Prostate gland (tissue), 2 donors: Measurements from ENCODE around the gene SCLY.

ENCODE experiments used
- CTCF ChIP-seq, 4 experiments: fragments of 200-600 bp in 2 of 4; fragments of 450-650 bp in 2 of 4; sonication (generic) in 2 of 4; IDR thresholded peaks; 1 replicate in 3 of 4; 2 replicates in 1 of 4; pipeline ENCODE4 v1.5.1; 2016 to 2019; ENCODE audit warnings: antibody characterized with exemption in 4 of 4, mild to moderate bottlenecking in 2 of 4, moderate library complexity in 2 of 4
- POLR2A ChIP-seq: fragments of 450-650 bp; IDR thresholded peaks from one replicate; pipeline ENCODE4 v1.6.1; 2016; ENCODE audit warnings: antibody characterized with exemption, mild to moderate bottlenecking
- POLR2AphosphoS5 ChIP-seq: sonication (generic); formaldehyde crosslinking; IDR thresholded peaks from one replicate; pipeline ENCODE4 v1.6.1; 2017; ENCODE audit warnings: antibody characterized with exemption

GRCh38 chr2:238021327-238021726 lies 39.5 kb upstream of the SCLY start:
- TF ChIP-seq CTCF (IDR thresholded peaks at IDR 0.05) (no peak), POLR2AphosphoS5 (no peak), POLR2A (no peak)
